BLaER1 treated with 17β-estradiol and CSF1 and Interleukin-3, amounts not matched to agents 10 nM and 100 nM (cell line): Measurements from ENCODE around the gene RNF32.

Experiments used
- H3K27ac ChIP-seq, 11 experiments: shearing (Covaris generic); formaldehyde crosslinking; 2 replicates each; pipeline ENCODE4 v1.8.1; 2022
- H3K27me3 ChIP-seq, 11 experiments: shearing (Covaris generic); formaldehyde crosslinking; 2 replicates each; pipeline ENCODE4 v1.8.1; 2022
- H3K36me3 ChIP-seq, 11 experiments: shearing (Covaris generic); formaldehyde crosslinking; 2 replicates each; pipeline ENCODE4 v1.8.1; 2022
- H3K4me1 ChIP-seq, 10 experiments: shearing (Covaris generic); formaldehyde crosslinking; 2 replicates each; pipeline ENCODE4 v1.8.1; 2022
- H3K4me2 ChIP-seq, 11 experiments: shearing (Covaris generic); formaldehyde crosslinking; 2 replicates each; pipeline ENCODE4 v1.8.1; 2022
- H3K4me3 ChIP-seq, 10 experiments: shearing (Covaris generic); formaldehyde crosslinking; 2 replicates each; pipeline ENCODE4 v1.8.1; 2022
- H3K9ac ChIP-seq, 11 experiments: shearing (Covaris generic); formaldehyde crosslinking; 2 replicates each; pipeline ENCODE4 v1.8.1; 2022
- H3K9me3 ChIP-seq, 11 experiments: shearing (Covaris generic); formaldehyde crosslinking; replicated peaks in 1 of 11; 2 replicates each; pipeline ENCODE4 v1.8.1; 2022
- H4K20me1 ChIP-seq, 11 experiments: shearing (Covaris generic); formaldehyde crosslinking; 2 replicates each; pipeline ENCODE4 v1.8.1; 2022
- Cebpa-rat ChIP-seq, 11 experiments: shearing (Covaris generic); IDR thresholded peaks; 2 replicates each; pipeline ENCODE4 v1.8.1; 2022

Gene RNF32

GRCh38 chr7:156611014-156612010 lies 29.3 kb upstream of the RNF32 start:
- Histone ChIP-seq H3K4me1 (peaks cover 12 to 35% (median 19%) of the 10 kb centered on the region in 10 experiments), H4K20me1 (no peaks in the 10 kb centered on the region), H3K27me3 (no peaks in the 10 kb centered on the region), H3K36me3 (no peaks in the 10 kb centered on the region), H3K4me2 (peak overlapping the region in 7 of 11 experiments; percentile 19 to 61 (median 52); a peak in 9 of 22 replicates), H3K9ac (no peak overlapping the region), H3K4me3 (no peak overlapping the region), H3K9me3 (peaks cover 0 to 7% (median 0%) of the 10 kb centered on the region in 11 experiments; a peak in 5 of 22 replicates), H3K27ac (no peak overlapping the region)
- TF ChIP-seq Cebpa-rat (IDR thresholded peaks at IDR 0.05): no peak

DNA sequence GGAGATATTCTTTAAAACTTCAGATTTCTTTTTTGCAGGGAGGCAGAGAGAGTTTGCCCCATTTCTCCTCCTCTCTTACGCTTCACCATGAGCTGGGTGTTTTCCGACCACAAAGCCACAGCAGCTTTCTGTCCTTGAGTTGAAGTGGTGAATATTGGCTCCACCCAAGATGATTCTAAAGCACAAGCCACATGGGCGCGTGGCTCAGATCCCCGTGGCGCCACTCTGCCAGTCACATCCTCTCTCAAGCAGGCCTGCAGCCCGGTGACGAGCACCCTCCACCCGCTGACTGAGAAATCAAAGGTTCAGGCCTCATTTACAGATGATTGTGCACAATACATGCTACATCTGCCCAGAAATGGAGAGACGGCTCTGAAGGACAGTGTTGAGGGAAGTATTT lies 27.6 kb upstream of the RNF32 start:
- H3K36me3 ChIP-seq: no peaks in the 10 kb centered on the region
- H3K4me2 ChIP-seq: peak overlapping the region; percentile 51 to 62 (median 55); a peak in 21 of 22 replicates
- no peak for TF ChIP-seq Cebpa-rat (IDR thresholded peaks at IDR 0.05)
- H3K4me1 ChIP-seq: peaks cover 12 to 35% (median 19%) of the 10 kb centered on the region in 10 experiments
- H3K27ac ChIP-seq: no peak overlapping the region
- no peak overlapping the region for H3K4me3 ChIP-seq
- H3K9me3 ChIP-seq: peaks cover 0 to 9% (median 0%) of the 10 kb centered on the region in 11 experiments; a peak in 5 of 22 replicates
- no peak overlapping the region for H3K9ac ChIP-seq
- no peaks in the 10 kb centered on the region for H3K27me3 ChIP-seq
- no peaks in the 10 kb centered on the region for H4K20me1 ChIP-seq

DNA sequence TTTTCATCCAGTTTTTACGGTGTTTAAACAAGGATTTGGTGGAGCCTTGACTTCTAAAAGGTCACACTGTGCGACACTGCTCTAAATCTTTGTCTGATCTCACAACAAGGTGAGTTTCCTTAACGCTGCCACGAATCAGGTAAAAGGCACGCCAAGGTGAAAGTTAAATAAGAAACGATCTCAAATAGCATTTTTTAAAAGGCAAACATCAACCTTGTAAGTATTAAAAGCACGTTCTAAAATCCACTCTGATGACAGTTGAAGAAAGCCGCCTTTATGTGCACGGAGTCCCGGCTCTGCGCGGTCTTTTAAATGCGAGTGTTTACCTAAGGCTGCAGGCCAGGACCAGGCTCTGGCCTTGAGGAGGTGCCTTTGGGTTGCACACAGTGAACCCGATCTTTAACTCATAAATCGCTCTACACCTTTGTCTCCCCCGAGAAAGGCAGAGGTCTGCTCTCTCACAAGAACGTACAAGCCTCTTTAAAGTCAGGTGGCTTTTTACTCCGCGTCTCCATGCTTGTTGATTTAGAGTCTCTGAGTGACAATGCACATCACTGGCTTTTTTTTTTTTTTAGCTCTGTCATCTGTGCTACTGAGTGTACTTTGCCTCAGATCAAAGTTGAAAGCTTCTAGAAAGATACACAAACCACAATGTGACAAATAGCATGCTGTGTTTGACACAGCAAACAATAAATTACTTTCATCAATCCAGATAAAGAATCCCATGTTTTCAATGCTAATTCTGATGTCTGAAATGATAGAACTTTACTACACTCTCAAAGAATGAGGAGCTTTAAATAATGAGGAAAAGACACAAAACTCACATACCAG lies 25.9 kb upstream of the RNF32 start:
- H3K4me3 ChIP-seq: no peak overlapping the region
- no peaks in the 10 kb centered on the region for H3K27me3 ChIP-seq
- H3K27ac ChIP-seq: no peak overlapping the region
- TF ChIP-seq Cebpa-rat (IDR thresholded peaks at IDR 0.05): no peak
- H3K9ac ChIP-seq: no peak overlapping the region
- H3K36me3 ChIP-seq: no peaks in the 10 kb centered on the region
- H3K9me3 ChIP-seq: peaks cover 0 to 9% (median 0%) of the 10 kb centered on the region in 11 experiments; a peak in 5 of 22 replicates
- no peaks in the 10 kb centered on the region for H4K20me1 ChIP-seq
- peaks cover 12 to 27% (median 17%) of the 10 kb centered on the region in 10 experiments for H3K4me1 ChIP-seq
- 0 out of 22 replicates have a peak overlapping the region, but pooled peaks of 1 of the 11 experiments have one; percentile 1 for H3K4me2 ChIP-seq

GRCh38 chr7:156616269-156617202 lies 24.0 kb upstream of the RNF32 start:
- Histone ChIP-seq H3K4me3 (no peak overlapping the region), H3K4me1 (peaks cover 12 to 27% (median 17%) of the 10 kb centered on the region in 10 experiments), H3K36me3 (no peaks in the 10 kb centered on the region), H3K9me3 (peaks cover 0 to 15% (median 7%) of the 10 kb centered on the region in 11 experiments; a peak in 12 of 22 replicates), H3K27ac (no peak overlapping the region), H3K27me3 (no peaks in the 10 kb centered on the region), H3K9ac (no peak overlapping the region), H4K20me1 (no peaks in the 10 kb centered on the region), H3K4me2 (no peak overlapping the region)
- no peak for TF ChIP-seq Cebpa-rat (IDR thresholded peaks at IDR 0.05)

DNA sequence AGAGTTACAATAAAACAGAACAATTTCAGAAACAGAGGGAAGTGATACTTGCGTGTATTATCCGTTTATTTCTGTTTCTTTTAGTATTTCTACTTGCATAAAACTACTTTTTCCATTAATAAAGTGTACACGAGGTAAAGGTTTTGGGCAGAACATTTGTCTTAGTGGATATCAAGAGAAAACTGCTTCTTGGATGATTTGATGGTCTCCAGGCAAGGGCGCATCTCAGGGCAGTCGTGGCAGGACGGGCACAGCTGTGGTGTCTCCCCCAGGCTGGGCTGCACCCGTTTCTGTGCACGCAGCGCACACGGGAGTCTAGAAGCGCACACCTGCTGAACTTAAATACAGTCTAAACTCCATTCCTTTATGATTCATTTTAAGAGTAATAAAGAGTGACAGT lies 23.4 kb upstream of the RNF32 start:
- H3K9me3 ChIP-seq: peaks cover 0 to 15% (median 9%) of the 10 kb centered on the region in 11 experiments; a peak in 12 of 22 replicates
- H3K4me2 ChIP-seq: no peak overlapping the region
- H3K9ac ChIP-seq: no peak overlapping the region
- H3K27ac ChIP-seq: no peak overlapping the region
- no peaks in the 10 kb centered on the region for H3K36me3 ChIP-seq
- peaks cover 11 to 22% (median 13%) of the 10 kb centered on the region in 10 experiments for H3K4me1 ChIP-seq
- no peak for TF ChIP-seq Cebpa-rat (IDR thresholded peaks at IDR 0.05)
- H4K20me1 ChIP-seq: no peaks in the 10 kb centered on the region
- no peak overlapping the region for H3K4me3 ChIP-seq
- H3K27me3 ChIP-seq: no peaks in the 10 kb centered on the region

- Histone ChIP-seq H3K36me3 (no peaks in the 10 kb centered on the region), H3K4me2 (no peak overlapping the region), H3K4me3 (no peak overlapping the region), H3K27ac (no peak overlapping the region), H3K4me1 (peaks cover under 1 to 12% (median 3%) of the 10 kb centered on the region in 10 experiments; a peak in 18 of 20 replicates), H4K20me1 (no peaks in the 10 kb centered on the region), H3K27me3 (no peaks in the 10 kb centered on the region), H3K9me3 (peaks cover 0 to 15% (median 9%) of the 10 kb centered on the region in 11 experiments; a peak in 12 of 22 replicates), H3K9ac (no peak overlapping the region)
- no peak for TF ChIP-seq Cebpa-rat (IDR thresholded peaks at IDR 0.05)
These were observed 22.3 kb upstream of the RNF32 start for GRCh38 chr7:156618078-156618779.

- Histone ChIP-seq H3K36me3 (no peaks in the 10 kb centered on the region), H3K27me3 (no peaks in the 10 kb centered on the region), H3K9me3 (peaks cover 0 to 15% (median 9%) of the 10 kb centered on the region in 11 experiments; a peak in 12 of 22 replicates), H3K27ac (no peak overlapping the region), H3K4me3 (no peak overlapping the region), H3K9ac (no peak overlapping the region), H3K4me2 (no peak overlapping the region), H4K20me1 (no peaks in the 10 kb centered on the region), H3K4me1 (peaks cover 0 to 9% (median 0%) of the 10 kb centered on the region in 10 experiments; a peak in 1 of 20 replicates)
- TF ChIP-seq Cebpa-rat (IDR thresholded peaks at IDR 0.05): no peak
These were observed 21.7 kb upstream of the RNF32 start for GRCh38 chr7:156618780-156619367.
